K562 (cell line): ENCODE measurements around the gene TMEM129. TPM values are rescaled to one million over a fixed set of nuclear protein-coding genes. Genes with fewer than 3 reads are reported as not detected.
A peak's percentile ranks its signal among the peaks of the same experiment; 100 is the strongest.

ENCODE experiments used
- ASH1L ChIP-seq: fragments of 450-650 bp; IDR thresholded peaks from 2 replicates; pipeline ENCODE4 v1.6.1; 2018; ENCODE audit warnings: borderline replicate concordance, mild to moderate bottlenecking, low read depth; ENCODE audit not compliant: partially characterized antibody
- EP400 ChIP-seq: fragments of 450-650 bp; IDR thresholded peaks from 2 replicates; pipeline ENCODE4 v1.6.1; 2017; ENCODE audit warnings: antibody characterized with exemption, mild to moderate bottlenecking, moderate library complexity
- HNRNPL ChIP-seq: fragments of 200-400 bp; formaldehyde crosslinking; IDR thresholded peaks from 2 replicates; pipeline ENCODE4 v1.6.1; 2017; ENCODE audit warnings: low read depth, mild to moderate bottlenecking, low read length
- KLF13 ChIP-seq: fragments of 450-650 bp; IDR thresholded peaks from 2 replicates; pipeline ENCODE4 v1.6.1; 2016; ENCODE audit warnings: missing genetic modification characterization, low read depth, mild to moderate bottlenecking, missing compliant biosample characterization, moderate library complexity, borderline replicate concordance
- NR2C1 ChIP-seq, 2 experiments: fragments of 450-650 bp; IDR thresholded peaks; 2 replicates each; pipeline ENCODE4 v1.6.1; 2017; ENCODE audit warnings: mild to moderate bottlenecking in 2 of 2, antibody characterized with exemption in 1 of 2, inconsistent platforms in 1 of 2, missing compliant biosample characterization in 1 of 2, missing genetic modification characterization in 1 of 2
- NR3C1 ChIP-seq: sonication (generic); formaldehyde crosslinking; IDR thresholded peaks from 2 replicates; pipeline ENCODE4 v1.8.1; 2022; ENCODE audit warnings: missing genetic modification reagents
- PHTF2 ChIP-seq: fragments of 250-450 bp; sonication (Bioruptor Pico); IDR thresholded peaks from 2 replicates; pipeline ENCODE4 v1.5.0; 2021; ENCODE audit warnings: mild to moderate bottlenecking
- RBFOX2 ChIP-seq: fragments of 200-400 bp; formaldehyde crosslinking; IDR thresholded peaks from 2 replicates; pipeline ENCODE4 v1.6.1; 2017; ENCODE audit warnings: low read depth, mild to moderate bottlenecking, low read length, moderate library complexity
- SAFB ChIP-seq: fragments of 200-400 bp; formaldehyde crosslinking; IDR thresholded peaks from 2 replicates; pipeline ENCODE4 v1.6.1; 2017; ENCODE audit warnings: low read depth, low read length, borderline replicate concordance
- SMAD4 ChIP-seq: fragments of 250-450 bp; sonication (Bioruptor Pico); conservative IDR thresholded peaks from 2 replicates; pipeline ENCODE4 v1.8.0; 2021; ENCODE audit warnings: inconsistent platforms, mild to moderate bottlenecking, moderate library complexity
- TCF3 ChIP-seq: sonication (generic); formaldehyde crosslinking; IDR thresholded peaks from 2 replicates; pipeline ENCODE4 v1.4.0; 2020; ENCODE audit warnings: mild to moderate bottlenecking, missing genetic modification reagents
- ZBTB1 ChIP-seq: sonication (generic); formaldehyde crosslinking; IDR thresholded peaks from 2 replicates; pipeline ENCODE4 v1.8.1; 2023; ENCODE audit warnings: missing genetic modification reagents, low read depth, mild to moderate bottlenecking, borderline replicate concordance
- polyA plus RNA-seq, 8 experiments: library from polyadenylated mRNA; depleted of rRNA in 4 of 8; stranded (reverse) in 5 of 8; unstranded in 3 of 8; fragments of >200 nt; fragmentation: Nextera tagmentation in 2 of 8; fragmentation: Illumina TruSeq in 1 of 8; extraction: Ambion mirVana in 2 of 8; extraction: Trizol in 1 of 8; gene quantifications; 2 replicates each; pipeline versions ENCODE4 v1.2.1 to v1.2.3, GENCODE V29; 2011 to 2014; ENCODE audit warnings: inconsistent platforms in 1 of 8, missing spikeins in 1 of 8
- total RNA-seq, 7 experiments: library from RNA; depleted of rRNA in 6 of 7; stranded (reverse); fragments of >200 nt in 6 of 7; fragmentation: Illumina TruSeq in 2 of 7; extraction: Trizol in 2 of 7; gene quantifications; 2 replicates each; pipeline versions ENCODE4 v1.2.1 to v1.2.3, GENCODE V29; 2011 to 2021; ENCODE audit warnings: low replicate concordance in 1 of 7
- TF ChIP-seq, protein P1 (sequence below): fragments of 150-350 bp; conservative IDR thresholded peaks from 2 replicates; pipeline ENCODE4 v1.6.1; 2014; ENCODE audit warnings: low read length
- TF ChIP-seq, protein P2 (sequence below): sonication (generic); formaldehyde crosslinking; IDR thresholded peaks from 2 replicates; pipeline ENCODE4 v1.8.0; 2022; ENCODE audit warnings: missing genetic modification reagents, mild to moderate bottlenecking, borderline replicate concordance
- TF ChIP-seq, protein P3 (sequence below): sonication (generic); formaldehyde crosslinking; IDR thresholded peaks from 2 replicates; pipeline ENCODE4 v1.9.0; 2022; ENCODE audit warnings: mild to moderate bottlenecking, missing genetic modification reagents
- TF ChIP-seq, protein P4 (sequence below): sonication (generic); formaldehyde crosslinking; IDR thresholded peaks from 2 replicates; pipeline ENCODE4 v1.8.0; 2022; ENCODE audit warnings: mild to moderate bottlenecking, missing genetic modification reagents, borderline replicate concordance

TMEM129 gene
- total and polyA plus RNA-seq, 9 of the 15 experiments (the other 6 are each of a cell fraction or from before 2014, with no cell fraction given): 0.34 to 47.2 (median 18.8) TPM

GRCh38 chr4:1720163-1720983 is 750 bp downstream of the TMEM129 start (continued):
- TF ChIP-seq, protein P1, sequence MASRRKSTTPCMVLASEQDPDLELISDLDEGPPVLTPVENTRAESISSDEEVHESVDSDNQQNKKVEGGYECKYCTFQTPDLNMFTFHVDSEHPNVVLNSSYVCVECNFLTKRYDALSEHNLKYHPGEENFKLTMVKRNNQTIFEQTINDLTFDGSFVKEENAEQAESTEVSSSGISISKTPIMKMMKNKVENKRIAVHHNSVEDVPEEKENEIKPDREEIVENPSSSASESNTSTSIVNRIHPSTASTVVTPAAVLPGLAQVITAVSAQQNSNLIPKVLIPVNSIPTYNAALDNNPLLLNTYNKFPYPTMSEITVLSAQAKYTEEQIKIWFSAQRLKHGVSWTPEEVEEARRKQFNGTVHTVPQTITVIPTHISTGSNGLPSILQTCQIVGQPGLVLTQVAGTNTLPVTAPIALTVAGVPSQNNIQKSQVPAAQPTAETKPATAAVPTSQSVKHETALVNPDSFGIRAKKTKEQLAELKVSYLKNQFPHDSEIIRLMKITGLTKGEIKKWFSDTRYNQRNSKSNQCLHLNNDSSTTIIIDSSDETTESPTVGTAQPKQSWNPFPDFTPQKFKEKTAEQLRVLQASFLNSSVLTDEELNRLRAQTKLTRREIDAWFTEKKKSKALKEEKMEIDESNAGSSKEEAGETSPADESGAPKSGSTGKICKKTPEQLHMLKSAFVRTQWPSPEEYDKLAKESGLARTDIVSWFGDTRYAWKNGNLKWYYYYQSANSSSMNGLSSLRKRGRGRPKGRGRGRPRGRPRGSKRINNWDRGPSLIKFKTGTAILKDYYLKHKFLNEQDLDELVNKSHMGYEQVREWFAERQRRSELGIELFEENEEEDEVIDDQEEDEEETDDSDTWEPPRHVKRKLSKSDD: no peak
- TF ChIP-seq KLF13: 0 out of 2 replicates have a peak, but pooled peaks have one; percentile 33
- TF ChIP-seq ZBTB1 (CRISPR knock-in tag): peak; percentile 42; the same call in 1 of the 2 replicates
- TF ChIP-seq SAFB: peak; percentile 44; the same call in 1 of the 2 replicates
- no peak for TF ChIP-seq ASH1L
- no peak for TF ChIP-seq PHTF2 (CRISPR knock-in tag)
- peak; percentile 80 for TF ChIP-seq RBFOX2
- TF ChIP-seq EP400: peak; percentile 66; the same call in 1 of the 2 replicates
- TF ChIP-seq, protein P2, sequence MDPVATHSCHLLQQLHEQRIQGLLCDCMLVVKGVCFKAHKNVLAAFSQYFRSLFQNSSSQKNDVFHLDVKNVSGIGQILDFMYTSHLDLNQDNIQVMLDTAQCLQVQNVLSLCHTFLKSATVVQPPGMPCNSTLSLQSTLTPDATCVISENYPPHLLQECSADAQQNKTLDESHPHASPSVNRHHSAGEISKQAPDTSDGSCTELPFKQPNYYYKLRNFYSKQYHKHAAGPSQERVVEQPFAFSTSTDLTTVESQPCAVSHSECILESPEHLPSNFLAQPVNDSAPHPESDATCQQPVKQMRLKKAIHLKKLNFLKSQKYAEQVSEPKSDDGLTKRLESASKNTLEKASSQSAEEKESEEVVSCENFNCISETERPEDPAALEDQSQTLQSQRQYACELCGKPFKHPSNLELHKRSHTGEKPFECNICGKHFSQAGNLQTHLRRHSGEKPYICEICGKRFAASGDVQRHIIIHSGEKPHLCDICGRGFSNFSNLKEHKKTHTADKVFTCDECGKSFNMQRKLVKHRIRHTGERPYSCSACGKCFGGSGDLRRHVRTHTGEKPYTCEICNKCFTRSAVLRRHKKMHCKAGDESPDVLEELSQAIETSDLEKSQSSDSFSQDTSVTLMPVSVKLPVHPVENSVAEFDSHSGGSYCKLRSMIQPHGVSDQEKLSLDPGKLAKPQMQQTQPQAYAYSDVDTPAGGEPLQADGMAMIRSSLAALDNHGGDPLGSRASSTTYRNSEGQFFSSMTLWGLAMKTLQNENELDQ (CRISPR knock-in tag): no peak
- peak; percentile 73; the same call in 1 of the 2 replicates for TF ChIP-seq HNRNPL
- 0 out of 2 replicates have a peak, but pooled peaks have one; percentile 56 for TF ChIP-seq SMAD4 (CRISPR knock-in tag)
- TF ChIP-seq, protein P3, sequence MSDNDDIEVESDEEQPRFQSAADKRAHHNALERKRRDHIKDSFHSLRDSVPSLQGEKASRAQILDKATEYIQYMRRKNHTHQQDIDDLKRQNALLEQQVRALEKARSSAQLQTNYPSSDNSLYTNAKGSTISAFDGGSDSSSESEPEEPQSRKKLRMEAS: peak; percentile 55; the same call in 1 of the 2 replicates
- TF ChIP-seq NR2C1 (IDR thresholded peaks at IDR 0.05): peak; percentile 35; the same call in 1 of the 2 replicates
- peak; percentile 56; the same call in 1 of the 2 replicates for TF ChIP-seq NR2C1 (tag; IDR thresholded peaks at IDR 0.05)
- TF ChIP-seq, protein P4, sequence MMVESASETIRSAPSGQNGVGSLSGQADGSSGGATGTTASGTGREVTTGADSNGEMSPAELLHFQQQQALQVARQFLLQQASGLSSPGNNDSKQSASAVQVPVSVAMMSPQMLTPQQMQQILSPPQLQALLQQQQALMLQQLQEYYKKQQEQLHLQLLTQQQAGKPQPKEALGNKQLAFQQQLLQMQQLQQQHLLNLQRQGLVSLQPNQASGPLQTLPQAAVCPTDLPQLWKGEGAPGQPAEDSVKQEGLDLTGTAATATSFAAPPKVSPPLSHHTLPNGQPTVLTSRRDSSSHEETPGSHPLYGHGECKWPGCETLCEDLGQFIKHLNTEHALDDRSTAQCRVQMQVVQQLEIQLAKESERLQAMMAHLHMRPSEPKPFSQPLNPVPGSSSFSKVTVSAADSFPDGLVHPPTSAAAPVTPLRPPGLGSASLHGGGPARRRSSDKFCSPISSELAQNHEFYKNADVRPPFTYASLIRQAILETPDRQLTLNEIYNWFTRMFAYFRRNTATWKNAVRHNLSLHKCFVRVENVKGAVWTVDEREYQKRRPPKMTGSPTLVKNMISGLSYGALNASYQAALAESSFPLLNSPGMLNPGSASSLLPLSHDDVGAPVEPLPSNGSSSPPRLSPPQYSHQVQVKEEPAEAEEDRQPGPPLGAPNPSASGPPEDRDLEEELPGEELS: no peak
- TF ChIP-seq NR3C1 (CRISPR knock-in tag): peak; percentile 74; the same call in 1 of the 2 replicates
- 0 out of 2 replicates have a peak, but pooled peaks have one; percentile 8 for TF ChIP-seq TCF3 (CRISPR knock-in tag)
